ENCODE measurements around the gene DLGAP1.
"Not testable (repeated sequence)": the region's sequence is repeated elsewhere in the genome, so short reads cannot be mapped to it uniquely, and the experiment has no call there.

Gene DLGAP1

GRCh38 chr18:4384932-4385331 is 70.2 kb downstream of the DLGAP1 start:
- DNase-seq = no peak

- DNase-seq = no peak
Observed at GRCh38 chr18:4374564-4374963, 80.5 kb downstream of the DLGAP1 start.

GRCh38 chr18:4369705-4370104 is 85.4 kb downstream of the DLGAP1 start:
- no peak for DNase-seq

GRCh38 chr18:4360221-4360715 is 94.8 kb downstream of the DLGAP1 start:
- DNase-seq = no peak

GRCh38 chr18:4358618-4359017 is 96.5 kb downstream of the DLGAP1 start:
- DNase-seq = no peak

- DNase-seq = no peak
Observed at GRCh38 chr18:4357579-4357978, 97.5 kb downstream of the DLGAP1 start.

GRCh38 chr18:4356929-4357328 is 98.2 kb downstream of the DLGAP1 start:
- no peak for DNase-seq

GRCh38 chr18:4353853-4354418 is 101.2 kb downstream of the DLGAP1 start:
- DNase-seq = no peak

- no peak for DNase-seq
Observed at GRCh38 chr18:4352746-4353551, 102.2 kb downstream of the DLGAP1 start.

- no peak for DNase-seq
Observed at GRCh38 chr18:4351005-4351404, 104.1 kb downstream of the DLGAP1 start.

- DNase-seq = no peak
Observed at GRCh38 chr18:4335386-4335785, 119.7 kb downstream of the DLGAP1 start.

- DNase-seq = no peak
Observed at GRCh38 chr18:4333043-4333442, 122.1 kb downstream of the DLGAP1 start.

GRCh38 chr18:4319738-4320677 is 135.1 kb downstream of the DLGAP1 start:
- no peak for DNase-seq

GRCh38 chr18:4318311-4318710 is 136.8 kb downstream of the DLGAP1 start:
- DNase-seq = no peak

GRCh38 chr18:4311945-4312344 is 143.2 kb downstream of the DLGAP1 start:
- not testable (repeated sequence) for DNase-seq

GRCh38 chr18:4311136-4311535 is 144.0 kb downstream of the DLGAP1 start:
- DNase-seq = no peak

- no peak for DNase-seq
Observed at GRCh38 chr18:4309227-4309626, 145.9 kb downstream of the DLGAP1 start.

GRCh38 chr18:4308576-4308975 is 146.5 kb downstream of the DLGAP1 start:
- DNase-seq = no peak

GRCh38 chr18:4299395-4299794 is 155.7 kb downstream of the DLGAP1 start:
- DNase-seq = no peak

- no peak for DNase-seq
Observed at GRCh38 chr18:4293337-4293736, 161.8 kb downstream of the DLGAP1 start.

GRCh38 chr18:4292696-4293095 is 162.4 kb downstream of the DLGAP1 start:
- DNase-seq = no peak

- not testable (repeated sequence) for DNase-seq
Observed at GRCh38 chr18:4287340-4287739, 167.8 kb downstream of the DLGAP1 start.

GRCh38 chr18:4286256-4286655 is 168.9 kb downstream of the DLGAP1 start:
- no peak for DNase-seq

Measured in fibroblast of skin of right biceps (primary cell).